DMS53 treated with DMSO at 0.1 percent for 48 hours (cell line): ENCODE data around the gene IL23R.

Experiments
- DNase-seq: peaks from one replicate; lab custom pipeline; 2025; ENCODE audit not compliant: unreplicated experiment; lab: John Stamatoyannopoulos, UW

The IL23R gene

GRCh38 chr1:67148516-67149178 lies 17.6 kb upstream of the IL23R start:
- no peak for DNase-seq

- peak; percentile 85 for DNase-seq
These were observed 17.0 kb upstream of the IL23R start for GRCh38 chr1:67149179-67149770.

- DNase-seq: no peak
These were observed 15.3 kb upstream of the IL23R start for GRCh38 chr1:67150931-67151330.

GRCh38 chr1:67158401-67158800 lies 7.9 kb upstream of the IL23R start:
- DNase-seq: no peak

GRCh38 chr1:67159233-67159632 lies 7.0 kb upstream of the IL23R start:
- no peak for DNase-seq

- DNase-seq: peak; percentile 99
These were observed 3.3 kb upstream of the IL23R start for GRCh38 chr1:67162954-67163353.

- no peak for DNase-seq
These were observed 699 bp upstream of the IL23R start for GRCh38 chr1:67165468-67166041.

GRCh38 chr1:67169496-67169895 lies 3.2 kb downstream of the IL23R start:
- DNase-seq: no peak

- DNase-seq: no peak
These were observed 3.7 kb downstream of the IL23R start for GRCh38 chr1:67169932-67170331.

- no peak for DNase-seq
These were observed 4.7 kb downstream of the IL23R start for GRCh38 chr1:67170751-67171573.

- DNase-seq: no peak
These were observed 5.3 kb downstream of the IL23R start for GRCh38 chr1:67171574-67171955.

- DNase-seq: no peak
These were observed 5.7 kb downstream of the IL23R start for GRCh38 chr1:67171978-67172377.

- DNase-seq: no peak
These were observed 7.7 kb downstream of the IL23R start for GRCh38 chr1:67173988-67174387.

- DNase-seq: no peak
These were observed 8.5 kb downstream of the IL23R start for GRCh38 chr1:67174716-67175284.

- no peak for DNase-seq
These were observed 9.4 kb downstream of the IL23R start for GRCh38 chr1:67175530-67176087.

GRCh38 chr1:67184838-67185421 lies 18.7 kb downstream of the IL23R start:
- peak; percentile 30 for DNase-seq

- DNase-seq: peak; percentile 26
These were observed 21.9 kb downstream of the IL23R start for GRCh38 chr1:67188137-67188536.

GRCh38 chr1:67189953-67190352 lies 23.7 kb downstream of the IL23R start:
- DNase-seq: peak; percentile 77

- peak; percentile 99 for DNase-seq
These were observed 24.2 kb downstream of the IL23R start for GRCh38 chr1:67190410-67190809.

- peak; percentile 62 for DNase-seq
These were observed 24.7 kb downstream of the IL23R start for GRCh38 chr1:67190942-67191341.
